SU-DHL-6 (cell line): ENCODE results near the gene NEURL1B.

ENCODE experiments used
- H2AFZ ChIP-seq: fragments of 200-600 bp; sonication (generic); 2 replicates; pipeline ENCODE4 v1.6.1; 2014; ENCODE audit warnings: low read depth, mild to moderate bottlenecking, moderate library complexity, mixed read lengths, antibody characterized with exemption, low read length; ENCODE audit not compliant: severe bottlenecking
- H3F3A ChIP-seq: fragments of 200-600 bp; shearing (Covaris generic); 2 replicates; pipeline ENCODE4 v1.6.0; 2016; ENCODE audit warnings: antibody characterized with exemption, mild to moderate bottlenecking; ENCODE audit not compliant: insufficient read depth
- H3K27ac ChIP-seq: fragments of 200-600 bp; sonication (generic); 2 replicates; pipeline ENCODE4 v1.5.1; 2016; ENCODE audit warnings: low read depth, mild to moderate bottlenecking, low read length, moderate library complexity, mixed read lengths
- H3K27me3 ChIP-seq: fragments of 200-600 bp; sonication (generic), shearing (Covaris generic); 2 replicates; pipeline ENCODE4 v1.6.0; 2014; ENCODE audit warnings: mild to moderate bottlenecking, low read length
- H3K36me3 ChIP-seq: fragments of 200-600 bp; sonication (generic); 2 replicates; pipeline ENCODE4 v1.6.1; 2014; ENCODE audit warnings: mild to moderate bottlenecking, low read length, mixed read lengths
- H3K4me2 ChIP-seq: fragments of 300-600, 200-600 bp; shearing (Covaris generic), sonication (generic); 2 replicates; pipeline ENCODE4 v1.6.0; 2014; ENCODE audit warnings: low read length, low read depth, mild to moderate bottlenecking; ENCODE audit not compliant: poor library complexity, severe bottlenecking
- H3K4me3 ChIP-seq: fragments of 200-600 bp; sonication (generic); 2 replicates; pipeline ENCODE4 v1.5.1; 2014; ENCODE audit warnings: antibody characterized with exemption, low read length, mild to moderate bottlenecking, mixed read lengths; ENCODE audit not compliant: insufficient read depth, poor library complexity, severe bottlenecking
- H3K79me2 ChIP-seq: fragments of 200-600 bp; sonication (generic); 2 replicates; pipeline ENCODE4 v1.6.1; 2014; ENCODE audit warnings: mild to moderate bottlenecking, low read length, moderate library complexity; ENCODE audit not compliant: insufficient read depth
- H3K9ac ChIP-seq: fragments of 200-600 bp; sonication (generic); 2 replicates; pipeline ENCODE4 v1.7.0; 2014; ENCODE audit warnings: mild to moderate bottlenecking, low read length
- H3K9me2 ChIP-seq: fragments of 200-600 bp; sonication (generic); replicated peaks from 2 replicates; pipeline ENCODE4 v1.6.1; 2014; ENCODE audit warnings: low read length; ENCODE audit not compliant: insufficient read depth
- H3K9me3 ChIP-seq: fragments of 200-600 bp; sonication (generic); 2 replicates; pipeline ENCODE4 v1.6.1; 2014; ENCODE audit warnings: low read length, mixed read lengths; ENCODE audit not compliant: insufficient read depth
- H4K20me1 ChIP-seq: fragments of 200-600 bp; sonication (generic); 2 replicates; pipeline ENCODE4 v1.6.1; 2014; ENCODE audit warnings: low read depth, mild to moderate bottlenecking, antibody characterized with exemption, low read length, moderate library complexity, mixed read lengths
- EZH2phosphoT487 ChIP-seq: fragments of 200-600 bp; sonication (generic), shearing (Covaris generic); conservative IDR thresholded peaks from 2 replicates; pipeline ENCODE4 v1.6.1; 2018; ENCODE audit warnings: mild to moderate bottlenecking, antibody characterized with exemption, low read length, moderate library complexity, mixed read lengths
- TF ChIP-seq, protein P1 (sequence below): fragments of 200-600 bp; sonication (generic); IDR thresholded peaks from one replicate; pipeline ENCODE4 v1.5.1; 2017; ENCODE audit warnings: antibody characterized with exemption, mild to moderate bottlenecking, low read length, moderate library complexity; ENCODE audit not compliant: insufficient read depth, poor library complexity, severe bottlenecking

Gene NEURL1B

DNA sequence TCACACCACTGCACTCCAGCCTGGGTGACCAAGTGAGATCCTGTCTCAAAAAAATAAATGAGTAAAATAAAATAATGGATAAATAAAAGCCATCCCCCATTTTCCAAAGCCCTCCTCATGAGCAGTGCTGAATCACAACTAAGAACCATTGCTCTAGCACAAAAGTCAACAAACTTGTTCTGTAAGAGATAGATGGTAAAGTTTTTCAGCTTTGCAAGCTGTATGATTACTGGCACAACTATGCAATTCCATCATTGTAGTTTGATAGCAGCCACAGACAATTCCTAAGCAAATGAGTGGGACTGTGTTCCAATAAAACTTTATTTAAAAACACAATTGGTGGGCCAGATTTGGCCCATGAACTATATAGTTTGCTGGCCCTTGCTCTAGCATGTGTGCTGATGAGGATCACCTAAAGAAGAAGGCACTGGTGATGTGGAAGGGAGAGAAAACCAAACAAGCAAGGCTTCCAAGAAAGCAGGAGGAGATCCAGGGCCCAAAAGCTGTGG, 64.6 kb downstream of the NEURL1B start:
- no peaks in the 10 kb centered on the region for H3K79me2 ChIP-seq
- H3K27me3 ChIP-seq, result no peaks in the 10 kb centered on the region
- H3K36me3 ChIP-seq, result no peaks in the 10 kb centered on the region
- no peak overlapping the region for H3K4me3 ChIP-seq
- H3F3A ChIP-seq, result no peaks in the 10 kb centered on the region
- no peaks in the 10 kb centered on the region for H4K20me1 ChIP-seq
- H3K9ac ChIP-seq, result no peak overlapping the region
- H3K4me2 ChIP-seq, result no peak overlapping the region
- TF ChIP-seq, protein P1, sequence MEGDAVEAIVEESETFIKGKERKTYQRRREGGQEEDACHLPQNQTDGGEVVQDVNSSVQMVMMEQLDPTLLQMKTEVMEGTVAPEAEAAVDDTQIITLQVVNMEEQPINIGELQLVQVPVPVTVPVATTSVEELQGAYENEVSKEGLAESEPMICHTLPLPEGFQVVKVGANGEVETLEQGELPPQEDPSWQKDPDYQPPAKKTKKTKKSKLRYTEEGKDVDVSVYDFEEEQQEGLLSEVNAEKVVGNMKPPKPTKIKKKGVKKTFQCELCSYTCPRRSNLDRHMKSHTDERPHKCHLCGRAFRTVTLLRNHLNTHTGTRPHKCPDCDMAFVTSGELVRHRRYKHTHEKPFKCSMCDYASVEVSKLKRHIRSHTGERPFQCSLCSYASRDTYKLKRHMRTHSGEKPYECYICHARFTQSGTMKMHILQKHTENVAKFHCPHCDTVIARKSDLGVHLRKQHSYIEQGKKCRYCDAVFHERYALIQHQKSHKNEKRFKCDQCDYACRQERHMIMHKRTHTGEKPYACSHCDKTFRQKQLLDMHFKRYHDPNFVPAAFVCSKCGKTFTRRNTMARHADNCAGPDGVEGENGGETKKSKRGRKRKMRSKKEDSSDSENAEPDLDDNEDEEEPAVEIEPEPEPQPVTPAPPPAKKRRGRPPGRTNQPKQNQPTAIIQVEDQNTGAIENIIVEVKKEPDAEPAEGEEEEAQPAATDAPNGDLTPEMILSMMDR, result no peak
- TF ChIP-seq EZH2phosphoT487, result no peak
- no peak overlapping the region for H2AFZ ChIP-seq
- no peak overlapping the region for H3K27ac ChIP-seq
- no peaks in the 10 kb centered on the region for H3K9me3 ChIP-seq
- no peaks in the 10 kb centered on the region for H3K9me2 ChIP-seq

DNA sequence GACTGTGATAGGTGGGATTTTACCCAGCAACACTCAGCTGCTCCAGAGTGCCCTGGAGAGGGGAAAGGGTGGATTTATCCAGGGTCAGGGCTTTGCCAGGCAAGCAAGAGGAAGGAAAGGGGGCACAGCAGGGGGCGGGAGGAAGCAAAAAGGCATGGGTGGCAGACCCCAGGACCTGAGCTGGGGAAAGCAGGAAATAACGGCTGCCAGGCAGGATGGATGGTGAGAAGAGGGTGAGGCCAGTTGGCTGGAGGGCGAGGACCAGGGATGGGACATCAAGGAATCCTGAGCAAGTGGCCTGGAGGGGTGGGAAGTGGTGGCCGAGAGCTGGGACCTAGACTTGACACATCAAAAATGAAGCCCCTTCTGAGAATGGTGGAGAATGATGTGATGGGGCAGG, 65.7 kb downstream of the NEURL1B start:
- TF ChIP-seq, protein P1, result no peak
- TF ChIP-seq EZH2phosphoT487, result no peak
- H2AFZ ChIP-seq, result no peak overlapping the region
- no peak overlapping the region for H3K27ac ChIP-seq
- no peaks in the 10 kb centered on the region for H3K36me3 ChIP-seq
- no peak overlapping the region for H3K9ac ChIP-seq
- H3K4me3 ChIP-seq, result no peak overlapping the region
- no peaks in the 10 kb centered on the region for H3K27me3 ChIP-seq
- H3F3A ChIP-seq, result no peaks in the 10 kb centered on the region
- H4K20me1 ChIP-seq, result no peaks in the 10 kb centered on the region
- no peaks in the 10 kb centered on the region for H3K9me2 ChIP-seq
- no peaks in the 10 kb centered on the region for H3K9me3 ChIP-seq
- H3K79me2 ChIP-seq, result no peaks in the 10 kb centered on the region
- H3K4me2 ChIP-seq, result no peak overlapping the region

- H3F3A ChIP-seq, result no peaks in the 10 kb centered on the region
- no peak overlapping the region for H2AFZ ChIP-seq
- no peaks in the 10 kb centered on the region for H3K36me3 ChIP-seq
- H3K9me3 ChIP-seq, result no peaks in the 10 kb centered on the region
- no peak overlapping the region for H3K27ac ChIP-seq
- H3K27me3 ChIP-seq, result no peaks in the 10 kb centered on the region
- H3K4me3 ChIP-seq, result no peak overlapping the region
- no peak overlapping the region for H3K4me2 ChIP-seq
- no peaks in the 10 kb centered on the region for H3K9me2 ChIP-seq
- no peaks in the 10 kb centered on the region for H3K79me2 ChIP-seq
- H3K9ac ChIP-seq, result no peak overlapping the region
- TF ChIP-seq, protein P1, result peak; percentile 26
- TF ChIP-seq EZH2phosphoT487, result no peak
- no peaks in the 10 kb centered on the region for H4K20me1 ChIP-seq
Measured at GRCh38 chr5:172707285-172708182, 66.5 kb downstream of the NEURL1B start.
